HCT116 (cell line): ENCODE measurements around the gene C13orf46. TPM values are rescaled to one million over a fixed set of nuclear protein-coding genes. Genes with fewer than 3 reads are reported as not detected.

ENCODE experiments used
- ATAC-seq: fragments of 200-7000 bp; cut with Tn5 transposase; 2 replicates; pipeline ENCODE4 v1.9.1; 2020; ENCODE audit warnings: mild to moderate bottlenecking, moderate library complexity
- BruUV-seq: library from RNA; stranded (reverse); fragments of 400-500 nt; replicated peaks from 2 replicates; lab custom pipeline; 2021; lab: Mats Ljungman, UMichigan
- CTCF ChIA-PET: fragments of 300-600 bp; sonication (Branson Sonifier 250); formaldehyde crosslinking; loops from one replicate; lab custom pipeline; 2021; ENCODE audit warnings: antibody characterized with exemption; lab: Charles Lee
- POLR2A ChIA-PET: fragments of 300-600, 350-600 bp; sonication (Branson Sonifier 250); formaldehyde crosslinking; loops from one replicate; lab custom pipeline; 2021; ENCODE audit warnings: antibody characterized with exemption; lab: Charles Lee
- RAD21 ChIA-PET, 2 experiments: fragments of 300-600 bp; sonication (Branson Sonifier 250); formaldehyde crosslinking; loops; one replicate each; lab custom pipeline; 2023; ENCODE audit warnings: low total read pairs in 2 of 2; ENCODE audit not compliant: uncharacterized antibody in 2 of 2, unreplicated experiment in 2 of 2, low non-redundant PET in 1 of 2; lab: Charles Lee
- DNase-seq: peaks from one replicate; pipeline ENCODE4 v3.0.0-alpha.2; 2010; ENCODE audit warnings: low read depth, low spot score
- H2AFZ ChIP-seq: fragments of 200-600 bp; shearing (Covaris generic), sonication (generic); 2 replicates; pipeline ENCODE4 v1.6.1; 2017; ENCODE audit warnings: low read depth, mixed run types, mixed read lengths, antibody characterized with exemption, low read length; ENCODE audit not compliant: poor library complexity, severe bottlenecking
- H3K27ac ChIP-seq: 2 replicates; pipeline ENCODE4 v1.5.1; 2012; ENCODE audit warnings: low read depth, low read length
- H3K27me3 ChIP-seq: fragments of 200-600 bp; sonication (generic); 2 replicates; pipeline ENCODE4 v1.6.1; 2016; ENCODE audit warnings: mixed run types, low read length, mixed read lengths; ENCODE audit not compliant: insufficient read depth
- H3K36me3 ChIP-seq, 2 experiments: fragments of 200-500 bp in 1 of 2; fragments of 200-600 bp in 1 of 2; sonication (Bioruptor generic) in 1 of 2; sonication (generic) in 1 of 2; 2 replicates each; pipeline versions ENCODE4 v1.5.1 to v1.6.1; 2014 to 2016; ENCODE audit warnings: low read length in 2 of 2, inconsistent platforms in 1 of 2, mixed read lengths in 1 of 2, mixed run types in 1 of 2; ENCODE audit not compliant: insufficient read depth in 2 of 2, control insufficient read depth in 1 of 2
- H3K4me1 ChIP-seq, 2 experiments: fragments of 200-600 bp in 1 of 2; sonication (generic) in 1 of 2; 2 replicates each; pipeline versions ENCODE4 v1.5.1 to v1.6.1; 2012 to 2017; ENCODE audit warnings: low read length in 2 of 2, inconsistent platforms in 1 of 2, mild to moderate bottlenecking in 1 of 2, mixed read lengths in 1 of 2, mixed run types in 1 of 2, moderate library complexity in 1 of 2; ENCODE audit not compliant: insufficient read depth in 2 of 2, control insufficient read depth in 1 of 2
- H3K4me2 ChIP-seq: fragments of 200-600 bp; sonication (generic); 2 replicates; pipeline ENCODE4 v1.6.1; 2017; ENCODE audit warnings: mixed run types, low read length, mixed read lengths
- H3K4me3 ChIP-seq, 2 experiments: fragments of 200-600 bp in 1 of 2; sonication (generic) in 1 of 2; replicated peaks in 1 of 2; 2 replicates each; pipeline ENCODE4 v1.5.1; 2011 to 2016; ENCODE audit warnings: low read length in 2 of 2, control low read depth in 1 of 2, low read depth in 1 of 2, mild to moderate bottlenecking in 1 of 2, mixed read lengths in 1 of 2, mixed run types in 1 of 2
- H3K79me2 ChIP-seq: fragments of 200-600 bp; sonication (generic); 2 replicates; pipeline ENCODE4 v1.6.1; 2017; ENCODE audit warnings: mild to moderate bottlenecking, mixed run types, low read length, moderate library complexity, mixed read lengths; ENCODE audit not compliant: insufficient read depth
- H3K9ac ChIP-seq: fragments of 200-600 bp; sonication (generic); 2 replicates; pipeline ENCODE4 v1.6.1; 2016; ENCODE audit warnings: low read length, mixed read lengths
- H3K9me2 ChIP-seq: fragments of 200-600 bp; sonication (generic), shearing (Covaris generic); 2 replicates; pipeline ENCODE4 v1.6.1; 2017; ENCODE audit warnings: mixed run types, mild to moderate bottlenecking, moderate library complexity; ENCODE audit not compliant: insufficient read depth
- H3K9me3 ChIP-seq, 2 experiments: fragments of 200-500 bp in 1 of 2; fragments of 200-600 bp in 1 of 2; sonication (Bioruptor generic) in 1 of 2; sonication (generic) in 1 of 2; 2 replicates each; pipeline ENCODE4 v1.6.1; 2014 to 2017; ENCODE audit warnings: low read length in 2 of 2, mixed read lengths in 2 of 2, inconsistent platforms in 1 of 2, low read depth in 1 of 2, mild to moderate bottlenecking in 1 of 2, mixed run types in 1 of 2, moderate library complexity in 1 of 2; ENCODE audit not compliant: control insufficient read depth in 1 of 2, insufficient read depth in 1 of 2
- H4K20me1 ChIP-seq: fragments of 200-600 bp; sonication (generic), shearing (Covaris generic); 2 replicates; pipeline ENCODE4 v1.6.1; 2017; ENCODE audit warnings: mixed run types, mild to moderate bottlenecking, moderate library complexity; ENCODE audit not compliant: insufficient read depth
- CEBPB ChIP-seq: IDR thresholded peaks from 2 replicates; pipeline ENCODE4 v1.6.1; 2012; ENCODE audit warnings: low read depth
- CTCF ChIP-seq, 3 experiments: fragments of 200-600 bp in 1 of 3; sonication (generic) in 1 of 3; IDR thresholded peaks in 2 of 3; conservative IDR thresholded peaks in 1 of 3; 2 replicates each; pipeline ENCODE4 v1.5.1; 2012 to 2017; ENCODE audit warnings: low read depth in 2 of 3, low read length in 2 of 3, antibody characterized with exemption in 1 of 3, borderline replicate concordance in 1 of 3, control low read depth in 1 of 3, mild to moderate bottlenecking in 1 of 3, mixed read lengths in 1 of 3, mixed run types in 1 of 3, moderate library complexity in 1 of 3; ENCODE audit not compliant: insufficient read depth in 1 of 3
- EGR1 ChIP-seq: IDR thresholded peaks from 2 replicates; pipeline ENCODE4 v1.6.1; 2012; ENCODE audit warnings: low read depth
- ELF1 ChIP-seq: IDR thresholded peaks from 2 replicates; pipeline ENCODE4 v1.6.1; 2012; ENCODE audit warnings: low read depth, borderline replicate concordance
- EZH2phosphoT487 ChIP-seq: fragments of 200-600 bp; IDR thresholded peaks from 2 replicates; pipeline ENCODE4 v1.6.1; 2018; ENCODE audit warnings: antibody characterized with exemption, borderline replicate concordance
- FOSL1 ChIP-seq: IDR thresholded peaks from 2 replicates; pipeline ENCODE4 v1.6.1; 2012; ENCODE audit warnings: low read depth
- JUND ChIP-seq: IDR thresholded peaks from 2 replicates; pipeline ENCODE4 v1.6.1; 2012
- POLR2AphosphoS5 ChIP-seq: IDR thresholded peaks from 2 replicates; pipeline ENCODE4 v1.6.1; 2011; ENCODE audit warnings: mild to moderate bottlenecking, low read depth, low read length, moderate library complexity
- RAD21 ChIP-seq: IDR thresholded peaks from 2 replicates; pipeline ENCODE4 v1.6.1; 2012; ENCODE audit warnings: low read depth, mild to moderate bottlenecking
- SIN3A ChIP-seq: IDR thresholded peaks from 2 replicates; pipeline ENCODE4 v1.6.1; 2012; ENCODE audit warnings: low read depth
- SP1 ChIP-seq: IDR thresholded peaks from 2 replicates; pipeline ENCODE4 v1.6.1; 2012; ENCODE audit warnings: low read depth
- SRF ChIP-seq: IDR thresholded peaks from 2 replicates; pipeline ENCODE4 v1.6.1; 2012; ENCODE audit warnings: low read depth
- TCF7L2 ChIP-seq: IDR thresholded peaks from 2 replicates; pipeline ENCODE4 v1.7.0; 2011; ENCODE audit warnings: borderline replicate concordance, inconsistent platforms; ENCODE audit not compliant: insufficient read depth, insufficient read length; ENCODE audit errors: extremely low read depth
- YY1 ChIP-seq: IDR thresholded peaks from 2 replicates; pipeline ENCODE4 v1.6.1; 2011; ENCODE audit warnings: low read length, low read depth, moderate library complexity, mild to moderate bottlenecking; ENCODE audit not compliant: insufficient replicate concordance; ENCODE audit errors: extremely low read depth
- ZFX ChIP-seq: fragments of 450-650 bp; IDR thresholded peaks from 2 replicates; pipeline ENCODE4 v1.6.1; 2017
- ZNF274 ChIP-seq: fragments of 200-500 bp; sonication (Bioruptor generic); IDR thresholded peaks from 2 replicates; pipeline ENCODE4 v1.6.1; 2014; ENCODE audit warnings: mild to moderate bottlenecking, low read depth, low read length, inconsistent platforms
- intact Hi-C: fragments of 100-400 bp; cut with micrococcal nuclease; formaldehyde crosslinking; loops from 2 replicates; pipeline ENCODE4 v1.10.0; 2022
- total RNA-seq: library from RNA; stranded (reverse); gene quantifications from one replicate; pipeline ENCODE4 v1.2.1, GENCODE V29; 2021; ENCODE audit not compliant: unreplicated experiment
- TF ChIP-seq, protein P1 (sequence below): IDR thresholded peaks from 2 replicates; pipeline ENCODE4 v1.6.1; 2012

The C13orf46 gene
- total RNA-seq, 1 experiment from 2014 or later = 0.93 TPM

DNA sequence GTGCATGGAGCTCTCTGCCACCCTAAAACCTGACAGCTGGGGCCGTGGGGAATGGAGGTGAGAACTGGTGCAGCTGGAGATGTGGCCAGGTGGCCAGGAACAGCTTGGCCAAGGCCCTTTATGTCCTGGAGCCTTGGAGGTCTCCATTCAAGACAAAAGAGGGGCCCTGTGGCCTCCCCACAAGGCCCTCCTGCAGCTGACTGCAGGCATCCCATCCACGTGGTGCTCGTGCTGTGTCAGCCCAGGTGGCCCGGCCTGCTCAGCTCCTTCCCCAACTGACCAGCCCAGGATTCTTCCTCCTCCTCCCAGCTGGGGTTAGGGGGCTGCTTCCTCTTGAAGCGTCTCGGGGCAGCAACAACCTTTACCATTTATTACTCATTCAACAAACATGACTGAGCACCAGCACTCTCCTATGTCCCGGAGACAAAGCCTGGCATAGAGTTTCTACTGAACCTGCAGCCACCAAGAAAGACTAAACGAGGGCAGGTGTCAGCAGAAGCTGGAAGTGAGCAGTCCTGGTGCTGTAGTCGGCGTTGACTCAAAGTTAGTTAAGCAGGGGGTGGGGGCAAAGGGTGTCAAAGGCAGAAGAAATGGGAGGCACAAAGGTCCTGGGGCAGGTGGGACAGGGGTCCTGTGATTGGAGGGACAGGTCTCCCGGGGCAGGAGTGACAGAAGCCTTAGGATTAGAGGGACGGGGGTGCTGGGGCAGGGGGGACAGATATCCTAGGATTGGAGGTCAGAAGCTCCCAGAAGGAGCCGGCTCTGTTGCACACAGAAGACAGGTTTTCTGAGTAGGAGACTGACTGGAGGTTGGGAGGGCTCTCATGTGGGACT, 23.3 kb upstream of the C13orf46 start:
- H3K9ac ChIP-seq = no peak overlapping the region
- DNase-seq (no peak), ATAC-seq (no peak)
- H3K79me2 ChIP-seq = no peaks in the 10 kb centered on the region
- no peaks in the 10 kb centered on the region for H3K36me3 ChIP-seq
- RAD21 ChIA-PET = no interaction called here
- BruUV-seq = no TSS peak
- intact Hi-C loops = no loop called here
- H3K4me2 ChIP-seq = no peak overlapping the region
- CTCF ChIA-PET = no interaction called here
- H3K9me3 ChIP-seq = no peaks in the 10 kb centered on the region
- POLR2A ChIA-PET = no interaction called here
- no peaks in the 10 kb centered on the region for H3K27me3 ChIP-seq
- H2AFZ ChIP-seq = no peak overlapping the region
- no peak overlapping the region for H3K27ac ChIP-seq
- no peak overlapping the region for H3K4me3 ChIP-seq
- H3K4me1 ChIP-seq = no peaks in the 10 kb centered on the region
- no peaks in the 10 kb centered on the region for H4K20me1 ChIP-seq
- no peaks in the 10 kb centered on the region for H3K9me2 ChIP-seq
- no peak for TF ChIP-seq JUND
- no peak for TF ChIP-seq ZNF274
- no peak for TF ChIP-seq TCF7L2
- no peak for TF ChIP-seq EZH2phosphoT487
- TF ChIP-seq EGR1 = no peak
- TF ChIP-seq RAD21 = no peak
- TF ChIP-seq, protein P1, sequence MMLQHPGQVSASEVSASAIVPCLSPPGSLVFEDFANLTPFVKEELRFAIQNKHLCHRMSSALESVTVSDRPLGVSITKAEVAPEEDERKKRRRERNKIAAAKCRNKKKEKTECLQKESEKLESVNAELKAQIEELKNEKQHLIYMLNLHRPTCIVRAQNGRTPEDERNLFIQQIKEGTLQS = no peak
- TF ChIP-seq CTCF (IDR thresholded peaks at IDR 0.05 in 2 of 3, conservative IDR thresholded peaks at IDR 0.05 in 1 of 3; ENCODE audit: borderline replicate concordance in 1 of 3, insufficient read depth in 1 of 3, low read depth in 2 of 3, low read length in 2 of 3) = no peak
- no peak for TF ChIP-seq ZFX
- TF ChIP-seq YY1 = no peak
- no peak for TF ChIP-seq POLR2AphosphoS5
- TF ChIP-seq SIN3A = no peak
- no peak for TF ChIP-seq CEBPB
- no peak for TF ChIP-seq ELF1
- no peak for TF ChIP-seq SP1
- no peak for TF ChIP-seq FOSL1
- no peak for TF ChIP-seq SRF
